ENCODE measurements around the gene TMEM176B. TPM values are rescaled to one million over a fixed set of nuclear protein-coding genes. Genes with fewer than 3 reads are reported as not detected.

The TMEM176B gene
- polyA plus RNA-seq, 4 donors, result 152 to 376 (median 212) TPM

DNA sequence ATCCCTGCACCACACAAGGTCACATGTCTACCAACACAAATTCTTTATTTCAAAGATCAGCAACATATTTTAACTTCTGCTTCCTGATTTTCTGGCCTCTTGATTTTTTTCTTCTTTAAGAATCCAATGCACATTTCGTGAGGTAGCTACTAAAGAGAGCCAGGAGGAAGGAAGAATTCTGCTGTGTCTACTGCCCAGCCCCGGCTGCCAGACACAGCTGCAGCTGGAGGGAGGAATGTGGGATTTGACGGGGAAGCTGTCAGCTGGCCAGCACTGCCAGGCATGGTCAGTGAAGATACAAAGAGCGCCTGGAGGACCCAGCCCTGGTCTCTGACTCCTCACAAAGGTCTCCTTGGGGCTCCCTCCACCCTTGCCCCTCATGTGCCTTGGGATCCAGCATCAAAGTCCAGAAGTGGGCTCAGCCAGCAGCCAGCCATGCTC is 45.3 kb upstream of the TMEM176B start:
- WGBS, 3 donors, result 17 to 25% (median 22%) methylated on average over 4 of the region's 4 CpGs
- Histone ChIP-seq H3K4me1 (ENCODE audit: control insufficient read depth in 3 of 3, insufficient read depth in 2 of 3, low read depth in 1 of 3, low read length in 2 of 3) (no peaks in the 10 kb centered on the region), H3K27ac (ENCODE audit: low read depth in 1 of 3, low read length in 2 of 3) (no peak overlapping the region), H3K9me3 (ENCODE audit: control insufficient read depth in 2 of 2, insufficient read depth in 1 of 2, low read depth in 1 of 2, low read length in 1 of 2) (peaks cover 0 to 13% of the 10 kb centered on the region in 2 donors), H3K36me3 (ENCODE audit: control insufficient read depth in 3 of 3, insufficient read depth in 2 of 3, low read depth in 1 of 3, low read length in 3 of 3) (no peaks in the 10 kb centered on the region), H3K4me3 (ENCODE audit: low read depth in 1 of 3, low read length in 3 of 3) (no peak overlapping the region), H3K27me3 (ENCODE audit: control insufficient read depth in 3 of 3, insufficient read depth in 3 of 3, low read length in 3 of 3) (no peaks in the 10 kb centered on the region)
- FAIRE-seq (no peak), DNase-seq (peak in 1 of 2 donors; percentile 51)

DNA sequence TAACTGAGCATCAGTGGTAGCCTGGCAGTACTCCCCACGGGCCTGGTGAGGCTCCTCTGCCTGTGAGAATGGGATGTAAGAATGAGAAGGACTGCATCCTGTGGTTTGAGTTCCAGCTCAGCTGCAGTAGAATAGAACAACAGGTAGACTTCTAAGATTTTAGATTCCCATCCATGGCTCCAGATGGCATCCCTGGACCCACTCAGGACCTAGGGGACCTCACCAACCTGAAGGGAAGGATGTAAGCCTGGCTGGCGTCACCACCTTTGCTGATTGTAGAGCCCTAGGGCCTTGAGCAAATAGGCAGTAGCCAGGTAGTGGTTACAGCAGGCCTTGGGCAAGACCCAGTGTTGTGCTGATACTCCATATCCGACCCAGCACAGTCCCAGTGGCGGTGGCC is 42.6 kb upstream of the TMEM176B start:
- Histone ChIP-seq H3K27me3 (ENCODE audit: control insufficient read depth in 3 of 3, insufficient read depth in 3 of 3, low read length in 3 of 3) (no peaks in the 10 kb centered on the region), H3K9me3 (ENCODE audit: control insufficient read depth in 2 of 2, insufficient read depth in 1 of 2, low read depth in 1 of 2, low read length in 1 of 2) (peaks cover 0 to 13% of the 10 kb centered on the region in 2 donors), H3K4me3 (ENCODE audit: low read depth in 1 of 3, low read length in 3 of 3) (no peak overlapping the region), H3K27ac (ENCODE audit: low read depth in 1 of 3, low read length in 2 of 3) (no peak overlapping the region), H3K36me3 (ENCODE audit: control insufficient read depth in 3 of 3, insufficient read depth in 2 of 3, low read depth in 1 of 3, low read length in 3 of 3) (no peaks in the 10 kb centered on the region), H3K4me1 (ENCODE audit: control insufficient read depth in 3 of 3, insufficient read depth in 2 of 3, low read depth in 1 of 3, low read length in 2 of 3) (peaks cover 0 to 11% (median 0%) of the 10 kb centered on the region in 3 donors)
- no peak for FAIRE-seq
- WGBS, 3 donors, result 73 to 83% (median 74%) methylated on average over 4 of the region's 4 CpGs
- DNase-seq, result no peak

DNA sequence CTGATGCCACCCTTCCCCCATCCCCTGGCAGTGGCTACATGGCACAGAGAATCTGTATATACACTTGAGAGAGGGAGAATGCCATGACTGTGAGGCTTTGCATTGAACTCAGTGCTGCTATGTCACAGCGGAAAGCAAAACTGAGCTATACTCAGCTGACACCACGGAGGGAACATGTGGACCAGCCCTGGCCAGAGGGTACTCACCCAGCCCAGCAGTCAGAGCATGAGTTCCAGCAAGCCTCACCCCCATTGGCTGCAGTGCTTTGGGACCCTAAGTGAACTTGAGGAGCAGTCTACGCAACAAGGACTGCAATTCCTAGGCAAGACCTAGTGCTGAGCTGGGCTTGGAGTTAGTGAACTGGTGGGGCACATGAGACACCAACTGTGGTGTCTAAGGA is 41.9 kb upstream of the TMEM176B start:
- no peak for FAIRE-seq

DNA sequence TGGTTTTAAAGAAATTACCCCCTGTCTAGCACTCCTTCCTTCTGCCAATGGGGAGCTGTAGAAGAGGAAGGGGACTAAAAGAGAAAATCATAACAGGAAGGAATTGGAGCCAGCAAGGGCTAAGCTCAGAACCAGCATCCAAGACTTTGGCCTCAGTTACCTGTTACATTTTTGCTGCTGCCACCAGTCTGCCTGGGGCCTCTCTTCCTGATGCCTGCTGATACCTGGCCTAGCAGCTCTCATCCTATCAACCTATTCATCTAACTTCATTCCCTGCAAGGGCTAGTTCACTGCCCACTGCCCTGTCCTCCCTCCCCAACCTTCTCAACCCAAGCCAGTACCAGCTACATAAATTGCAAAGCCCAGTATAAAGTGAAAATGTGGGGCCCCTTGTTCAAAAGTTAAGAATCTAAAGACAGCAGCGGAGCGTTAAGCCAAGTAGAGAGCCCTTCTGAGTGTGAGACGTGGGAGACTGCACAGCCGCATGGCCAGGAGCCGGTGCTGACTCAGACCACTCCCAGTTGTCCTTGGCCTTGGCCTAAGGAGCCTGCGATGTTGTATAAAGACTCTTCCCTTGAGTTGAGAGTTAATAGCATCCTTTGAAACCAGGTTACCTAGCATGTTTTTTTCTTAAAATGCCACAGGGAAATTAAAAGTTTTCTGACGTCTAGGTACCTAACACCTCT is 38.9 kb upstream of the TMEM176B start:
- Histone ChIP-seq H3K4me1 (ENCODE audit: control insufficient read depth in 3 of 3, insufficient read depth in 2 of 3, low read depth in 1 of 3, low read length in 2 of 3) (peaks cover 0 to 11% (median 0%) of the 10 kb centered on the region in 3 donors), H3K27ac (ENCODE audit: low read depth in 1 of 3, low read length in 2 of 3) (no peak overlapping the region)

More for the DNA sequence above, 41.9 kb upstream of the TMEM176B start:
- Histone ChIP-seq H3K27me3 (ENCODE audit: control insufficient read depth in 3 of 3, insufficient read depth in 3 of 3, low read length in 3 of 3) (no peaks in the 10 kb centered on the region), H3K4me3 (ENCODE audit: low read depth in 1 of 3, low read length in 3 of 3) (no peak overlapping the region), H3K4me1 (ENCODE audit: control insufficient read depth in 3 of 3, insufficient read depth in 2 of 3, low read depth in 1 of 3, low read length in 2 of 3) (peaks cover 0 to 11% (median 0%) of the 10 kb centered on the region in 3 donors), H3K36me3 (ENCODE audit: control insufficient read depth in 3 of 3, insufficient read depth in 2 of 3, low read depth in 1 of 3, low read length in 3 of 3) (no peaks in the 10 kb centered on the region), H3K27ac (ENCODE audit: low read depth in 1 of 3, low read length in 2 of 3) (no peak overlapping the region), H3K9me3 (ENCODE audit: control insufficient read depth in 2 of 2, insufficient read depth in 1 of 2, low read depth in 1 of 2, low read length in 1 of 2) (peaks cover 0 to 13% of the 10 kb centered on the region in 2 donors)
- WGBS, 3 donors, result 93 to 96% (median 94%) methylated on average over 3 of the region's 3 CpGs
- DNase-seq, result no peak

DNA sequence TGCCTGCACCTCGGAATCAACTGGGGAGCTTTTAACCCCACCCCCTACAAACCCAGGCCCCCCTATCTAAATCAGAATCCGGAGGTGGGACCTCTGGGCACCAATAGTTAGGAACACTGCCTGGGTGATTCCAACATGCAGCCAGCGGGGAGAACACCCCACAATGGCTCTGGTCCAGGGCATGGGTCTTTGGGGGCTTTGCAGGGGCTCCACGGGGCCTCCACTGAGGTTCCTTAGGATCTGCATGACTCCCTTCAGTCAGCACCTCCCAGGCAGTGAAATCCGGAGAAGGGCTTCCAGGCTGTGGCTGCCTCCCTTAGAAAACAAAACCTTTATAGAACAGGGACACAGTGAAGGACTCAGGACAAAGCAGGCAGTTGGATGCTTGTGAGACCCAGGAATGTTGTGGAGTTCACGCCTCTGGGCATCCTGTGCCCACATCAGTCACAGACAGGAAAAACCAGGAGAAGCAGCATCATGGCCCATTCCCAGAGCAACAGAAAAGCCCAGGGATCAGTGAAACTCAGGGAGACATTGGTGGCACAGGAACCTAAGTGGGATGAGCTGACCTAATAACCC is 35.6 kb upstream of the TMEM176B start:
- DNase-seq (no peak), FAIRE-seq (no peak)
- 74 to 83% (median 75%) methylated on average over 6 of the region's 6 CpGs for WGBS, 3 donors

More for the DNA sequence above, 38.9 kb upstream of the TMEM176B start:
- FAIRE-seq (no peak), DNase-seq (no peak)
- Histone ChIP-seq H3K27me3 (ENCODE audit: control insufficient read depth in 3 of 3, insufficient read depth in 3 of 3, low read length in 3 of 3) (no peaks in the 10 kb centered on the region), H3K9me3 (ENCODE audit: control insufficient read depth in 2 of 2, insufficient read depth in 1 of 2, low read depth in 1 of 2, low read length in 1 of 2) (peaks cover 0 to 10% of the 10 kb centered on the region in 2 donors), H3K36me3 (ENCODE audit: control insufficient read depth in 3 of 3, insufficient read depth in 2 of 3, low read depth in 1 of 3, low read length in 3 of 3) (no peaks in the 10 kb centered on the region), H3K4me3 (ENCODE audit: low read depth in 1 of 3, low read length in 3 of 3) (no peak overlapping the region)
- WGBS, 3 donors, result 76 to 87% (median 77%) methylated on average over 7 of the region's 7 CpGs

DNA sequence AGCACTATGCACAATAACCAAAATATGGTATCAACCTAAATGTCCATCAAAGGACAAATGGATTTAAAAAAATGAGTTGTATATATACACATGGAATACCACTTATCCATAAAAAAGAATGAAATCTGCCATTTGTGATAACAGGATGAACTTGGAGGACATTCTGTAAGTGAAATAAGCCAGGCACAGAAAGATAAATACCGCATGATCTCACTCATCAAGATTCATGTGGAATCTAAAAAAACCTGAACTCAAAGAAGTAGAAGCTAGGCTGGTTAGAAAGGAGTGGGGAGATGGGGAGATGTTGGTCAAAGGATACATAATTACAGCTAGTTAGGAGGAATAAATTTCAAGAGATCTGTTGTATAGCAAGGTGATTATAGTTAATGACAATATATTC is 34.9 kb upstream of the TMEM176B start:
- no peak for DNase-seq
- no peak for FAIRE-seq
- 86 to 96% (median 93%) methylated on average over 1 of the region's 1 CpG for WGBS, 3 donors

More for the DNA sequence above, 35.6 kb upstream of the TMEM176B start:
- no peak overlapping the region for H3K4me3 ChIP-seq (ENCODE audit: low read depth in 1 of 3, low read length in 3 of 3)
- no peaks in the 10 kb centered on the region for H3K9me3 ChIP-seq (ENCODE audit: control insufficient read depth in 2 of 2, insufficient read depth in 1 of 2, low read depth in 1 of 2, low read length in 1 of 2)
- no peak overlapping the region for H3K27ac ChIP-seq (ENCODE audit: low read depth in 1 of 3, low read length in 2 of 3)
- H3K27me3 ChIP-seq (ENCODE audit: control insufficient read depth in 3 of 3, insufficient read depth in 3 of 3, low read length in 3 of 3), result no peaks in the 10 kb centered on the region
- no peaks in the 10 kb centered on the region for H3K36me3 ChIP-seq (ENCODE audit: control insufficient read depth in 3 of 3, insufficient read depth in 2 of 3, low read depth in 1 of 3, low read length in 3 of 3)
- peaks cover 0 to 15% (median 4%) of the 10 kb centered on the region in 3 donors for H3K4me1 ChIP-seq (ENCODE audit: control insufficient read depth in 3 of 3, insufficient read depth in 2 of 3, low read depth in 1 of 3, low read length in 2 of 3)

DNA sequence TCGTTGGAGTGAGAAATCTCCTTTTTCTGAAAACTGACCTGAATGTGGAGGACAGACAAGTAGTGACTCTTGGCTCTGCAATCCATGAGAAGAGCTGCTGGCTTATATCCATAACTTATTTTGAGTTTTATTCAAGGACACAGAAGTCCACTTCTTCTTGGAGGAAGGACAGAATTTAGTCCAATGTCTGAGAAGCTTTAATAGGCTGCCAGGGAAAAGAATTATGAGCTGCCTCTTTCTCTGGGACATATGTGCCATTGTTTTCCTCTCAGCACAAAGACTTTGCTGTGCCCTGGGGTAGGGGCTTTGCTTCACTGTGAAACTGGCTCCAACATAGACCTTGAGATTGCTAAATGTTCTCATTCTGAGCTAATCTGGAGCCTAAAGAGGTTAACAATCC is 31.7 kb upstream of the TMEM176B start:
- no peak for FAIRE-seq

More for the DNA sequence above, 34.9 kb upstream of the TMEM176B start:
- no peak overlapping the region for H3K4me3 ChIP-seq (ENCODE audit: low read depth in 1 of 3, low read length in 3 of 3)
- H3K27ac ChIP-seq (ENCODE audit: low read depth in 1 of 3, low read length in 2 of 3), result no peak overlapping the region
- H3K9me3 ChIP-seq (ENCODE audit: control insufficient read depth in 2 of 2, insufficient read depth in 1 of 2, low read depth in 1 of 2, low read length in 1 of 2), result no peaks in the 10 kb centered on the region
- no peaks in the 10 kb centered on the region for H3K27me3 ChIP-seq (ENCODE audit: control insufficient read depth in 3 of 3, insufficient read depth in 3 of 3, low read length in 3 of 3)
- H3K4me1 ChIP-seq (ENCODE audit: control insufficient read depth in 3 of 3, insufficient read depth in 2 of 3, low read depth in 1 of 3, low read length in 2 of 3), result peaks cover 0 to 12% (median 4%) of the 10 kb centered on the region in 3 donors
- H3K36me3 ChIP-seq (ENCODE audit: control insufficient read depth in 3 of 3, insufficient read depth in 2 of 3, low read depth in 1 of 3, low read length in 3 of 3), result no peaks in the 10 kb centered on the region

DNA sequence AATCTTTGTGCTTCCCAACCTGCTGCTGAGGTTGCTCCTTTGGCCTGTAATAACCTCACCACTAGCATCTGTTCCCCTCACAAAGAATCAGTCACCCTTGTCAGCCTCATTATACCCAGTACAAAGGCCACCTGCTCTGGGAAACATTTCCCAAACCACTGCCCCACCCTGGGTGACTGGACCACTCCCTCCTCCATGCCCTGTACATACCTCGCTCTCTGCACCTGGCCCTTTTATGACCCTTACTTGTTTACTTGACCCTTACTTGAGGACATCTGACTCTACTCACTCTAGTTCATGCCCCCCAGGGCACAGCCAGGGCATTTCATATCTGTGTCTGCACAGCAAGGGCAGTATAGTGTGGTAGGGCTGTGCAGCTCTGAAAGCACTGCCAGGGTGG is 30.8 kb upstream of the TMEM176B start:
- Histone ChIP-seq H3K27me3 (ENCODE audit: control insufficient read depth in 3 of 3, insufficient read depth in 3 of 3, low read length in 3 of 3) (no peaks in the 10 kb centered on the region), H3K27ac (ENCODE audit: low read depth in 1 of 3, low read length in 2 of 3) (peak overlapping the region in 2 of 3 donors; percentile 3 to 43), H3K4me1 (ENCODE audit: control insufficient read depth in 3 of 3, insufficient read depth in 2 of 3, low read depth in 1 of 3, low read length in 2 of 3) (peaks cover 0 to 10% (median 8%) of the 10 kb centered on the region in 3 donors), H3K9me3 (ENCODE audit: control insufficient read depth in 2 of 2, insufficient read depth in 1 of 2, low read depth in 1 of 2, low read length in 1 of 2) (no peaks in the 10 kb centered on the region), H3K4me3 (ENCODE audit: low read depth in 1 of 3, low read length in 3 of 3) (no peak overlapping the region), H3K36me3 (ENCODE audit: control insufficient read depth in 3 of 3, insufficient read depth in 2 of 3, low read depth in 1 of 3, low read length in 3 of 3) (no peaks in the 10 kb centered on the region)
- FAIRE-seq, result no peak
- peak; percentile 88 to 98 for DNase-seq
- WGBS, 3 donors, result 6 to 60% (median 53%) methylated on average over 1 of the region's 1 CpG

More for the DNA sequence above, 31.7 kb upstream of the TMEM176B start:
- no peak overlapping the region for H3K4me3 ChIP-seq (ENCODE audit: low read depth in 1 of 3, low read length in 3 of 3)
- no peak for DNase-seq
- H3K36me3 ChIP-seq (ENCODE audit: control insufficient read depth in 3 of 3, insufficient read depth in 2 of 3, low read depth in 1 of 3, low read length in 3 of 3), result no peaks in the 10 kb centered on the region
- H3K27me3 ChIP-seq (ENCODE audit: control insufficient read depth in 3 of 3, insufficient read depth in 3 of 3, low read length in 3 of 3), result no peaks in the 10 kb centered on the region
- 65 to 79% (median 65%) methylated on average over 1 of the region's 1 CpG for WGBS, 3 donors
- H3K9me3 ChIP-seq (ENCODE audit: control insufficient read depth in 2 of 2, insufficient read depth in 1 of 2, low read depth in 1 of 2, low read length in 1 of 2), result no peaks in the 10 kb centered on the region
- H3K4me1 ChIP-seq (ENCODE audit: control insufficient read depth in 3 of 3, insufficient read depth in 2 of 3, low read depth in 1 of 3, low read length in 2 of 3), result peaks cover 0 to 10% (median 4%) of the 10 kb centered on the region in 3 donors
- no peak overlapping the region for H3K27ac ChIP-seq (ENCODE audit: low read depth in 1 of 3, low read length in 2 of 3)

Measured in small intestine (tissue), 7 donors.